Measurements from ENCODE around the gene SGCD.

GRCh38 chr5:156295431-156295830 is 31.5 kb upstream of the SGCD start:
- TF ChIP-seq NFRKB (IDR thresholded peaks at IDR 0.05) (no peak), ELF4 (IDR thresholded peaks at IDR 0.05) (no peak), SUZ12 (IDR thresholded peaks at IDR 0.05) (no peak), TARDBP (IDR thresholded peaks at IDR 0.05) (no peak)

Measured in HEK293T (cell line).